ENCODE data around the gene ARID4B.

The ARID4B gene

DNA sequence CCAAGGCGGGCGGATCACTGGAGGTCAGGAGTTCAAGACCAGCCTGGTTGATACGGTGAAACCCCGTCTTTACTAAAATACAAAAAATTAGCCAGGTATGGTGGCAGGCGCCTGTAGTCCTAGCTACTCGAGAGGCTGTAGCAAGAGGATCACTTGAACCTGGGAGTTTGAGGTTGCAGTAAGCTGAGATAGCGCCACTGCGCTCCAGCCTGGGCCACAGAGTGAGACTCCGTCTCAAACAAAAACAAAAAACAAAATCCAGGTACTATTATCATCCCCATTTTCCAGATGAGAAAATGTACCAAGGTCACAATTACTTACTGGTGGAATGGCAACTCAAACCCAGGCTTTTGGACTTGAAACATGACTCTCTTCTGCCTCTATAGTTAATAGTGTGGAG, 203.9 kb downstream of the ARID4B start:
- DNase-seq: no peak

DNA sequence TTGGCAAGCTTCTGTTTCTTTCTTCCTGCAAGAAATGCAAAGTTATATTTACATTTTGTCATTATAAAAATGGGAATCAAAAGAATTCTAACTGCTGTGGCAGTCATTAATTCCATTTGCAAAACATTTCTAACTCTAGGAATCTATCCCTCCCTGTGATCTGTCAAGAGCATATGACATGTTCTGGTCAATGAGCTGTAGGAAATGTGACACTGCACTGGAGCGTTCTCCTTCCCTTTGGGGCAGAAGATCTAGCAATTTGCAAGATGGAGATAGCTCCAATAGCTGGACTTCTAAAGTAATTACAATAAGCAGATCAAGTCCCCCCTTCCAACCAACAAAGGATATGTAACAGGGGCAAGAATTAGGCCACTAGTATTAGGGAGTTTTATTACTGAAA, 205.6 kb downstream of the ARID4B start:
- DNase-seq: no peak

Data from KG1 (cell line).